ENCODE results near the gene CHL1.

DNA sequence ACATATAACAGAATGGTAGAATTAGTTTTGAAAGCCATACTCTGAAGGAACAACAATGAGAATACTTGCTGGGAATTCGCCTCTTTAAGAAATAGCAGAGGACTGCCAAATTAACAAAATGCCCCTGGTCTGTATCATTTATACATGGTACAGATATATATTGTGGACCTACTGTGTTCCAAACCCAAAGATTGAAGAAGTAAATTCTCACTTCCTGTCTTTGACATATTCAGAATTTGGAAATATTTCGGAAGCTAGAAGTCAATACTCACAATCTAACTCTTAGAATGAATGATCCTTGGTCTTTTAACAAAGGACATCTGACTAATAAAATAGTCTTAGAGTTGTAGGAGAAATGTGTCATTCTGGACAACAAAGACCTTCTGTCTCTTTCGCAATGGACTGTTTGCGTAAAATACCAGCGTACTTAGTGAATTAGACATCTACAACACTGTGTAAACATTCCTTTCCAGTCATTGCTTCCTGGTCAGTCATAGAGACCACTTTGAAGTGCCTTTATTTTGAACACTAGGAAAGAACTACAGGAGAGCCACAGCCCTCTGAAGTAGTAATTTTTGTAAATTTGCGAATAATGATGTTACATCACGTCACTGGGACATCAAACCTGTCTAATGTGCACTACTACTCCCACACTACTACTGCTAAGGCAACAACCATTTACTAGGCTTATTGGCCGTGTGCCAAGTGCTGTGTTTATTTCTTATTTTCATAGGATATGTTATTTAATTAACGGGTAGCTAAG, 68.0 kb downstream of the CHL1 start:
- TF ChIP-seq, protein P1, sequence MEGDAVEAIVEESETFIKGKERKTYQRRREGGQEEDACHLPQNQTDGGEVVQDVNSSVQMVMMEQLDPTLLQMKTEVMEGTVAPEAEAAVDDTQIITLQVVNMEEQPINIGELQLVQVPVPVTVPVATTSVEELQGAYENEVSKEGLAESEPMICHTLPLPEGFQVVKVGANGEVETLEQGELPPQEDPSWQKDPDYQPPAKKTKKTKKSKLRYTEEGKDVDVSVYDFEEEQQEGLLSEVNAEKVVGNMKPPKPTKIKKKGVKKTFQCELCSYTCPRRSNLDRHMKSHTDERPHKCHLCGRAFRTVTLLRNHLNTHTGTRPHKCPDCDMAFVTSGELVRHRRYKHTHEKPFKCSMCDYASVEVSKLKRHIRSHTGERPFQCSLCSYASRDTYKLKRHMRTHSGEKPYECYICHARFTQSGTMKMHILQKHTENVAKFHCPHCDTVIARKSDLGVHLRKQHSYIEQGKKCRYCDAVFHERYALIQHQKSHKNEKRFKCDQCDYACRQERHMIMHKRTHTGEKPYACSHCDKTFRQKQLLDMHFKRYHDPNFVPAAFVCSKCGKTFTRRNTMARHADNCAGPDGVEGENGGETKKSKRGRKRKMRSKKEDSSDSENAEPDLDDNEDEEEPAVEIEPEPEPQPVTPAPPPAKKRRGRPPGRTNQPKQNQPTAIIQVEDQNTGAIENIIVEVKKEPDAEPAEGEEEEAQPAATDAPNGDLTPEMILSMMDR (IDR thresholded peaks at IDR 0.05): no peak
- TF ChIP-seq POLR2A (IDR thresholded peaks at IDR 0.05): no peak

Data from body of pancreas (tissue), 4 donors.